IMR-90 (cell line): ENCODE results near the gene PPP1R13L.

Experiments
- BHLHE40 ChIP-seq: fragments of 150-350 bp; IDR thresholded peaks from 2 replicates; pipeline ENCODE4 v1.6.1; 2016; ENCODE audit warnings: mild to moderate bottlenecking, low read depth, low read length
- CEBPB ChIP-seq: IDR thresholded peaks from 2 replicates; pipeline ENCODE4 v1.6.1; 2012; ENCODE audit warnings: low read depth, low read length, improper control_type of control experiment
- ELK1 ChIP-seq: fragments of 150-350 bp; IDR thresholded peaks from 2 replicates; pipeline ENCODE4 v1.6.1; 2016; ENCODE audit warnings: low read depth, mild to moderate bottlenecking, low read length, moderate library complexity, borderline replicate concordance
- FOS ChIP-seq: fragments of 150-350 bp; IDR thresholded peaks from 2 replicates; pipeline ENCODE4 v1.6.1; 2016; ENCODE audit warnings: low read depth, low read length
- MAZ ChIP-seq: IDR thresholded peaks from 2 replicates; pipeline ENCODE4 v1.6.1; 2012; ENCODE audit warnings: low read depth, mild to moderate bottlenecking, low read length, improper control_type of control experiment, moderate library complexity, borderline replicate concordance
- NFE2L2 ChIP-seq: fragments of 150-350 bp; IDR thresholded peaks from 2 replicates; pipeline ENCODE4 v1.6.1; 2016; ENCODE audit warnings: low read depth, mild to moderate bottlenecking, low read length
- POLR2A ChIP-seq: IDR thresholded peaks from 2 replicates; pipeline ENCODE4 v1.6.1; 2012; ENCODE audit warnings: mild to moderate bottlenecking, low read depth, low read length
- RFX5 ChIP-seq: IDR thresholded peaks from 2 replicates; pipeline ENCODE4 v1.8.0; 2012; ENCODE audit warnings: low read depth, mild to moderate bottlenecking, low read length, moderate library complexity
- SMC3 ChIP-seq: fragments of 150-350 bp; IDR thresholded peaks from 2 replicates; pipeline ENCODE4 v1.6.1; 2016; ENCODE audit warnings: low read depth, mild to moderate bottlenecking, antibody characterized with exemption, low read length, moderate library complexity
- TF ChIP-seq, protein P1 (sequence below): conservative IDR thresholded peaks from 2 replicates; pipeline ENCODE4 v1.5.1; 2012; ENCODE audit warnings: mild to moderate bottlenecking, low read depth, low read length, improper control_type of control experiment

- TF ChIP-seq, protein P1, sequence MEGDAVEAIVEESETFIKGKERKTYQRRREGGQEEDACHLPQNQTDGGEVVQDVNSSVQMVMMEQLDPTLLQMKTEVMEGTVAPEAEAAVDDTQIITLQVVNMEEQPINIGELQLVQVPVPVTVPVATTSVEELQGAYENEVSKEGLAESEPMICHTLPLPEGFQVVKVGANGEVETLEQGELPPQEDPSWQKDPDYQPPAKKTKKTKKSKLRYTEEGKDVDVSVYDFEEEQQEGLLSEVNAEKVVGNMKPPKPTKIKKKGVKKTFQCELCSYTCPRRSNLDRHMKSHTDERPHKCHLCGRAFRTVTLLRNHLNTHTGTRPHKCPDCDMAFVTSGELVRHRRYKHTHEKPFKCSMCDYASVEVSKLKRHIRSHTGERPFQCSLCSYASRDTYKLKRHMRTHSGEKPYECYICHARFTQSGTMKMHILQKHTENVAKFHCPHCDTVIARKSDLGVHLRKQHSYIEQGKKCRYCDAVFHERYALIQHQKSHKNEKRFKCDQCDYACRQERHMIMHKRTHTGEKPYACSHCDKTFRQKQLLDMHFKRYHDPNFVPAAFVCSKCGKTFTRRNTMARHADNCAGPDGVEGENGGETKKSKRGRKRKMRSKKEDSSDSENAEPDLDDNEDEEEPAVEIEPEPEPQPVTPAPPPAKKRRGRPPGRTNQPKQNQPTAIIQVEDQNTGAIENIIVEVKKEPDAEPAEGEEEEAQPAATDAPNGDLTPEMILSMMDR, result no peak
- no peak for TF ChIP-seq POLR2A
- TF ChIP-seq SMC3, result no peak
- TF ChIP-seq MAZ, result no peak
- no peak for TF ChIP-seq FOS
- TF ChIP-seq NFE2L2, result no peak
- no peak for TF ChIP-seq BHLHE40
- no peak for TF ChIP-seq RFX5
- no peak for TF ChIP-seq ELK1
- no peak for TF ChIP-seq CEBPB
Observed at GRCh38 chr19:45395821-45396617, 8.8 kb downstream of the PPP1R13L start.
